ENCODE results near the gene FRMPD2.

GRCh38 chr10:48299066-48299465, 24.6 kb upstream of the FRMPD2 start:
- no peak for TF ChIP-seq POLR2A (IDR thresholded peaks at IDR 0.05)
- no peak for TF ChIP-seq CTCF (IDR thresholded peaks at IDR 0.05)

All from heart left ventricle (tissue), 13 donors.